ENCODE results near the gene PROSER1.

DNA sequence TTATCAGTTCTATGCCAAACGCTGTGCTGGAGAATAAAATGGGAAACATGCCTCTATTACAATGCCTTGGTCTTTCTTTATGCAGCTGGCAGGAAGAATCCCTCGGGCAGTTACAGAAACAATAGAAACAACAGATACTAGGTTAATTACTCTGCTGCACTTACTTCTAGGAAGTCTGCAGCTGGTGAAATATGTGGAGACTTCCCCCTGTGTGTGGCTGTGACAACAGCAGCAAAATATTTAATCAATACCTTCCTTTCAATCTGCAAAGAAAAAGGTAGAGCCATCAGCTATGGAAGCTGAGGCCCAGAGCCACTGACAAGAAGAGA, 57.2 kb downstream of the PROSER1 start:
- TF ChIP-seq POLR2A (IDR thresholded peaks at IDR 0.05): no peak
- TF ChIP-seq, protein P1, sequence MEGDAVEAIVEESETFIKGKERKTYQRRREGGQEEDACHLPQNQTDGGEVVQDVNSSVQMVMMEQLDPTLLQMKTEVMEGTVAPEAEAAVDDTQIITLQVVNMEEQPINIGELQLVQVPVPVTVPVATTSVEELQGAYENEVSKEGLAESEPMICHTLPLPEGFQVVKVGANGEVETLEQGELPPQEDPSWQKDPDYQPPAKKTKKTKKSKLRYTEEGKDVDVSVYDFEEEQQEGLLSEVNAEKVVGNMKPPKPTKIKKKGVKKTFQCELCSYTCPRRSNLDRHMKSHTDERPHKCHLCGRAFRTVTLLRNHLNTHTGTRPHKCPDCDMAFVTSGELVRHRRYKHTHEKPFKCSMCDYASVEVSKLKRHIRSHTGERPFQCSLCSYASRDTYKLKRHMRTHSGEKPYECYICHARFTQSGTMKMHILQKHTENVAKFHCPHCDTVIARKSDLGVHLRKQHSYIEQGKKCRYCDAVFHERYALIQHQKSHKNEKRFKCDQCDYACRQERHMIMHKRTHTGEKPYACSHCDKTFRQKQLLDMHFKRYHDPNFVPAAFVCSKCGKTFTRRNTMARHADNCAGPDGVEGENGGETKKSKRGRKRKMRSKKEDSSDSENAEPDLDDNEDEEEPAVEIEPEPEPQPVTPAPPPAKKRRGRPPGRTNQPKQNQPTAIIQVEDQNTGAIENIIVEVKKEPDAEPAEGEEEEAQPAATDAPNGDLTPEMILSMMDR (IDR thresholded peaks at IDR 0.05): no peak

Measured in thyroid gland (tissue), 4 donors.